HG03460 (cell line): ENCODE data around the gene TERT.
"Not testable (repeated sequence)": the region's sequence is repeated elsewhere in the genome, so short reads cannot be mapped to it uniquely, and the experiment has no call there.

Source experiments
- ATAC-seq: cut with Tn5 transposase; IDR thresholded peaks from one replicate; pipeline ENCODE4 v1.9.1; 2021; ENCODE audit not compliant: unreplicated experiment

TERT gene

DNA sequence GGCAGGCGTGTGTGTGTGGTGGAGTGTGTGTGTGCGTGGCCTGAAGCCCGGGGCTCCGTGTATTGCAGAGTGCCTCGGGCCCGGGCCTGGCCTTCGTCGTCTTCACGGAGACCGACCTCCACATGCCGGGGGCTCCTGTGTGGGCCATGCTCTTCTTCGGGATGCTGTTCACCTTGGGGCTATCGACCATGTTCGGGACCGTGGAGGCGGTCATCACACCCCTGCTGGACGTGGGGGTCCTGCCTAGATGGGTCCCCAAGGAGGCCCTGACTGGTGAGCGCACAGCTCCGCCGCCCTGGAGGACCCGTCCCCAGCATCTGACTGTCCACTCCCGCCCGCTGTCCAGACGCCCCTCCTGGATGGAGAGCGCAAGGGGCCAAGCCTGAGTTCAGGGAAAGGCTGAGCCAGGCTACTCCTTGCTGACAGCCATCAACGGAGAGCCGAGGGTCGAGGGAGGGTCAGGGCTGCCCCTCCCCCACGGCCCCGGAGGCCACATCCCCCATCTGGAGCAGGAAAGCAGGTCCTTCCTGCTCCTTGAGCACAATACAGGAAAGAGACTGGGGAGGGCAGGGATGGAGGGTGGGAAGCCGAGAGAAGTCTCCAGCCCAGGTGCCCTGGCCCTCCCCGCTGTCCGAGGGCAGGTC, 51.3 kb downstream of the TERT start:
- ATAC-seq = no peak

DNA sequence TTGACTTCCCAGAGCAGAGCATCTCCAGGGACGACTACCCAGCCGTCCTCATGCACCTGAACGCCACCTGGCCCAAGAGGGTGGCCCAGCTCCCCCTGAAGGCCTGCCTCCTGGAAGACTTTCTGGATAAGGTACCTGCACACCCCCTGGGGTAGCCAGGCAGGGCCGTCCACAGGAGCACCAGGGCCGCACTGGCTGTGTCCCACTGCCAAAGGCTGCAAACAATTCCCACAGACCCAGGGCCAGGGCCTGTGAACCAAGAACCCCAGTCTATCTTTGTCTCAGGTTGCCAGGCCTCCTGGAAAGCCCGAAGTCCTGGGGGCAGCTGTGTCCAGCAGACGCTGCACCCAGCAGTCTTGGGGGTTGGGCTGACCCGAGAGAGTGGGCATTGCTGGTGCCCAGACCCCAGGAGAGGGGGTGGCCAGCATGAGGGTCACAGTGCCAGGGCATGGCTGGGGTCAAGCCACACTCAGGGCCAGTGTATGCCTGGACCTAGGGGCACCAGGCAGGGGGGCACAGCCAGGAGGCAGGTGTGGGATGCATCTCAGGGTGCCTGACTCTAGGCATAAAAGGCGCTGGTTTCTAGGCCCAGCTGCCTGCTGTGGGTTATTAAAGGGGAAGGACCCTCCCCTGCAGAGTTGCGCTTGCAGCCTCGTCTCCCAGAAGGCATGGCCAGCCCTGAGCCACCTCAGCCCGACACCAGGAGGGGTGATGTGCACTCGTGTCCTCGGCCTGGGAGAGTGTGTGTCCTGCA, 52.0 kb downstream of the TERT start:
- ATAC-seq = no peak

GRCh38 chr5:1241509-1242080, 53.3 kb downstream of the TERT start:
- ATAC-seq = no peak

- ATAC-seq = no peak
These were observed 54.2 kb downstream of the TERT start for GRCh38 chr5:1240496-1241260.

DNA sequence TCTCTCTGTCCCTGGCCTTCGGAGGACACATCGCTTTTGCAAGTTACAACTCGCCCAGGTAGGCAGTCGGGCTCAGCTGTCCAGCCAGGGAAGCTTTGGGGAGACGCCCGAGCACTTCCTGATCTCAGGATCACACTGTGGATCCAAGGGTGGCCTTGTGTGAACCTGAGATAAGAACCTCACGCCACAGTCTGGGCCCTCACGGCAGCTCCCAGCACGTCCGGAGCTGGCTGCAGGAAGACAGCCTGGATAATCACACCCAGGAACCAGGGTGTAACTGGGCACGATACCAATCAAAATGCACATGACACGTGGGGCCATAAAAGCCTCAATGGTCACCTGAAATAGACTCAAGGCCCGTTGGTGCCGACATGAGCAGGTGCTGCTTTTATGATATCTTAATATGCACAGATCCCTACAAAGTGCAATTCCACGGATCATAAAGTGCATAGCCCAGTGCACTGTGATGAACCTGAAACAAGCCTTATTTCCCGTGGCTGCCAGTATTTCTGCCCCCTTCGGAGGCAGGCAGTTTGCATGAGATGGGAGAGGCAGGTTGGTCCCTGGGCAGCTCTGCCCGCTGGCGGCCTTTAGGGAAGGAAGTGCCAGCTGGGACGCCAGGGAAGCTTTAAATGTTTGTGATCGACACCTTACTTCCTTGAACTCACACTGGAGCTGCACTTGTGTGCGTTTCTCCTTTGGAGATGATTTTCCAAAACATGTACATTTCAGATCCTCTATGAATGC, 55.2 kb downstream of the TERT start:
- ATAC-seq = no peak

- ATAC-seq = no peak
These were observed 59.0 kb downstream of the TERT start for GRCh38 chr5:1235838-1236237.

DNA sequence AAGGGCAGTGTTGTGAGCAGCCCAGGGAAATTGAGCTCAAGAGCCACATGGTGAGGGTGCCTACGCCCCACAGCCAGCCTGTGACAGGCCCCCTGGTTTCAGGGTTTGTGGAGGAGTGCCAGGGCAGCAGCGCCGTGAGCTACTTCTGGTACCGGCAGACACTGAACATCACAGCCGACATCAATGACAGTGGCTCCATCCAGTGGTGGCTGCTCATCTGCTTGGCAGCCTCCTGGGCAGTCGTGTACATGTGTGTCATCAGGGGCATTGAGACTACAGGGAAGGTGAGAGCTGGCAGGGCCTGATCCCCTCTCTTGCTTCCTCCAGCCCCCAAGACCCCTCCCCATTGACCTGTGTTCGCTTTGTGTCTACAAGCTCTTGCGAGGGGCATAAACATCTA, 59.5 kb downstream of the TERT start:
- ATAC-seq = no peak

GRCh38 chr5:1232780-1233179, 62.1 kb downstream of the TERT start:
- ATAC-seq = no peak

DNA sequence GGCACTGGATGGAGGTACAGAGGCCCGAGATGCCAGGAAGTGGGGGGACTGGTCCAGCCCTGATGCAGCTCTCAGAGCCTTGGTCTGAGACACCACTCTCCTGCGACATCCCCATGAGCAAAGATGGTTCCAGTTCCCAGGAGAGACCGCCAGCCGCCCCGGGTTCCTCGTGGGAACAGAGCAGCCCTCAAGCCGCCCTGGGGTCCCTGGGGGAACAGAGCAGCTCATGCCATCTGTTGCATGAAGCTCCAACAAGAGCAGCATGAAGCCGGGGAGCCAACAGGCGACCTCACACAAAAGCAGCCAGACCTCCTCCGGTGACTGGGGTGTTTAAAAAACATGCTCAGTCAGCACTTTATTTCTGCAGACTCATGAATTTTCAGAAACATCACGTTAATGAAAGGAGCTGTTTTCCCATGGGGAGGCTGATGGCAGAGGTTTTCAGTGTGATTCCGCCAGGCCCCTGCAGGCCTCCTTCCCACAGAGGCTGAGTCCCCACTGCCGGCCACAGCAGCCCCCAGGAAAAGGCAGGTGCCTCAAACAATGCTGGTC, 63.4 kb downstream of the TERT start:
- no peak for ATAC-seq

DNA sequence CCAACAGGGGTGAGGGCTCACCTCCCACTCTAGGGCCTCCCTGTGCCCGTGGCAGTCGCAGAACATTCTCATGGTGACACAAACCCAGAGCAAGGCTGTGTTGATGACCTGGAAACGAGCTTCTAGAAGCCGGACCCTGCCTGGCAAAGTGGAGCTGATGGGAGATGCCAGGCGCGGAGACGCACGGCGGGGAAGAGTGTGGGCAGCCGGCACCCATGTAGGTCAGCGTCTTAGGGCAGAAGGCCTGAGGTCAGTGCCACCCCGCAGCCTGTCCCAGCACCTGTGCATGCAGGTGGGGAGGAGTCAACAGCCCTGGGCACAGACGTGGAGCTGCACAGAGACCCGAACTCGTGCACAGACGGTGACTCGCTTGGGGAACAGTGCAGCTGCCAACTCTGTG, 64.3 kb downstream of the TERT start:
- ATAC-seq = no peak

DNA sequence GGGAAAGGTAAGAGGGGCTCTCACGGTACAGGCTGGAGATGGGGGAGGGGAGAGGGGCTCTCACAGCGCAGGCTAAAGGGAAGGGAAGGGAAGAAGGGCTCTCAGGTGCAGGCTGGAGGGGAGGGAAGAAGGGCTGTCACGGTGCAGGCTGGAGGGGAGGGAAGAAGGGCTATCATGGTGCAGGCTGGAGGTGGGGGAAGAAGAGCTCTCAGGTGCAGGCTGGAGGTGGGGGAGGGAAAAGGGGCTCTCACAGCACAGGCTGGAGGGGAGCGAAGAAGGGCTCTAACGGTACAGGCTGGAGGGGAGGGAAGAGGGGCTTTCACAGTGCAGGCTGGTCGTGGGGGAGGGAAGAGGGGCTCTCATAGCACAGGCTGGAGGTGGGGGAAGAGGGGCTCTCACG, 65.0 kb downstream of the TERT start:
- ATAC-seq = no peak

GRCh38 chr5:1229023-1229422, 65.8 kb downstream of the TERT start:
- not testable (repeated sequence) for ATAC-seq

- no peak for ATAC-seq
These were observed 66.7 kb downstream of the TERT start for GRCh38 chr5:1228120-1228519.

DNA sequence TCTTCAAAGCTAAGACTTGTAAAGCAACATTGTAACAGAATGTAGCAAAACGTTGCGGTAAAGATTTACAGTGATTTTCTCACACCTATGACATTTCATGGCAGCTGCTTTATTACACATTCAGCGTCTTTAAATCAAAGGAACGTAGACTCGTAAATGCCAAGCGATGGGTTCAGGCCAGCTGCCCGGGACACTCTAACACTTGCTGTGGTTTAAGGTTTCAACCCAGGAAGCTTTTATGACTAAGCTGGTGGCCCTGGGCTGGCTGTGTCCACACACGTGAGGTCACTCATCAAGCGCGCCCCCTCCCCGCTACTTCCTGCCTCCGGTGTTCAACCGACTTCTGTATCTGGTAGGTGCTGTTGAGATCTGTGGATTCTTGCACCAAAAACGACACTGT, 67.2 kb downstream of the TERT start:
- ATAC-seq = no peak

GRCh38 chr5:1226839-1227581, 67.9 kb downstream of the TERT start:
- ATAC-seq = no peak

DNA sequence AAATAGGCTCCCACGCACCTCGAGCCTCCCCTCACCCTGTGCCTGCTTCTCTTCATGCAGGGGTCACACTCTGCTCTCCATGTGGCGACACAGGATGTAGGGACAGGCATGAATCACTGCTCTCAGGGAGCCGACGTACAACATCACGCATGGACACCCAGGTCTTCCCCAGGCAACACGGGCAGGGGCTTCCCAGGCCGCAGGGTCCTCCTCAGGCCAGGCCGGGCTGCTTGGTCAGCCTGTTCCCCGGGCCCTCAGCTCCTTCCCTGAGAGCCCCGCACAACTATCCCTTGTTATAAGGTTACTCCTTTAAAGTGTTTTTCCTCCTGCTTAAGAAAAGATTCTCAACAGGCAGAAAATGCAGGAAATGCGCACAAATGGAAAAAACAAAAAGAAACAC, 68.6 kb downstream of the TERT start:
- ATAC-seq = no peak

- ATAC-seq = no peak
These were observed 69.8 kb downstream of the TERT start, which contains the start of gene SLC6A18 for GRCh38 chr5:1225081-1225480. Gene SLC6A18, plus strand, starts transcription at chr5:1225381. Its CDS starts 97 bp downstream, at chr5:1225478.

GRCh38 chr5:1224631-1225030, 70.2 kb downstream of the TERT start:
- no peak for ATAC-seq

DNA sequence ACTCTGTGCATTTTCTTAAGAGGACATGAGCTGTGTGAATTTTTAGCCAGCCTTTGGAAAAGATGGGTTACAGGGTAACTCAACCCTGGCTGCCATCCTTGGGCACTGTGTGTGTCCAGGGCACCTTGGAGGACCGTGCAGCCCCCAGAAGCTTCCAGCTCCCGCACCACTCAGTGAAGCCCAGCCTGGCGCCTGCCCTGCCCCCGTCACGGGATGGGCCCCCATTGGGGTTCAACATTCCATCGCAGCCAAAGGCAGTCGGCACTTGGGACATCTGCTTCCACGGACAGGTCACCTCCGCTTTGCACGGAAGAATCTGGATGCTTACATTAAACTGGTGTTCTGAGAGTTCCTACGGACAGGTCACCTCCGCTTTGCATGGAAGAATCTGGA, 71.6 kb downstream of the TERT start:
- ATAC-seq = no peak
